ENCODE measurements around the gene MYO5B. TPM values are rescaled to one million over a fixed set of nuclear protein-coding genes. Genes with fewer than 3 reads are reported as not detected.

MYO5B gene
- total and polyA plus RNA-seq, 2 donors (not counting 1 experiment from before 2014, with no cell fraction given), result 0.30 to 1.7 TPM

DNA sequence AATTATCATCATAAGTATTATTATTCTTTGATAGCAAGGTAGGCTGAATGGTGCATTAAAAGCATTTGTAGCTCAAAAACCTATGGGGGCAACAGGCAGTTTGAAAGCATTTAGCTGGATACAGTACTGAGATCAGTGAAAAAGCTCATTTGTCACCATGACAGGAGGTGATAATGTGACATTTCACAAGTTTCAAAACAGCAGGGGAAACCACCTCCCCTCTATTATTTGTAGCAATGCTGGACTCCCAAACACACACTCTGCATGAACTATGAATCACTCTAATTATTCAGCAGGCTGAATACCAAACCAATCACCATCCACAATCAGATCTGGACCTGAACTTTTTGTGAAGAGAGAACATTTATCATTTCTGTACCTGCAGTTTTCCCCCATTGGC is 63.4 kb downstream of the MYO5B start:
- H3K9me3 Mint-ChIP-seq (ENCODE audit: insufficient read depth), result no peaks in the 10 kb centered on the region
- DNase-seq (no peak), ATAC-seq (ENCODE audit: low read depth) (no peak)
- CTCF ChIA-PET, result no interaction called here
- H3K27ac Mint-ChIP-seq, result no peak overlapping the region
- POLR2A ChIA-PET, result no interaction called here
- no peaks in the 10 kb centered on the region for H3K4me1 Mint-ChIP-seq
- Histone ChIP-seq H3K9ac (ENCODE audit: low read length) (no peak overlapping the region), H3K4me1 (ENCODE audit: control insufficient read depth in 2 of 2, insufficient read depth in 2 of 2, low read length in 2 of 2) (no peaks in the 10 kb centered on the region), H3K79me2 (ENCODE audit: control insufficient read depth, insufficient read depth, low read length) (no peaks in the 10 kb centered on the region), H3K9me3 (ENCODE audit: control extremely low read depth in 1 of 3, control insufficient read depth in 2 of 3, insufficient read depth in 1 of 3, low read length in 2 of 3) (no peaks in the 10 kb centered on the region), H3K27ac (ENCODE audit: low read length in 2 of 2) (no peak overlapping the region), H3K4me2 (replicated peaks; ENCODE audit: low read depth, low read length, poor library complexity, severe bottlenecking) (no peak overlapping the region), H4K20me1 (ENCODE audit: control insufficient read depth, insufficient read depth, low read length, poor library complexity, severe bottlenecking) (no peaks in the 10 kb centered on the region), H3K36me3 (replicated peaks in 1 of 2; ENCODE audit: control extremely low read depth in 1 of 2, control insufficient read depth in 1 of 2, extremely low read depth in 1 of 2, insufficient read depth in 2 of 2, low read length in 1 of 2) (no peaks in the 10 kb centered on the region), H3K4me3 (ENCODE audit: control extremely low read depth in 1 of 5, extremely low read depth in 1 of 5, insufficient read depth in 1 of 5, low read depth in 2 of 5, low read length in 4 of 5) (no peak overlapping the region), H2AFZ (ENCODE audit: insufficient read depth, low read depth, low read length, poor library complexity, severe bottlenecking) (no peak overlapping the region), H3K27me3 (replicated peaks in 1 of 4; ENCODE audit: control extremely low read depth in 1 of 4, control insufficient read depth in 3 of 4, insufficient read depth in 4 of 4, low read length in 3 of 4) (peaks cover 0 to 4% (median 2%) of the 10 kb centered on the region in 4 experiments)
- peaks cover 68% of the 10 kb centered on the region for H3K27me3 Mint-ChIP-seq
- intact Hi-C loops (cut with micrococcal nuclease), result no loop called here
- TF ChIP-seq, protein P1, sequence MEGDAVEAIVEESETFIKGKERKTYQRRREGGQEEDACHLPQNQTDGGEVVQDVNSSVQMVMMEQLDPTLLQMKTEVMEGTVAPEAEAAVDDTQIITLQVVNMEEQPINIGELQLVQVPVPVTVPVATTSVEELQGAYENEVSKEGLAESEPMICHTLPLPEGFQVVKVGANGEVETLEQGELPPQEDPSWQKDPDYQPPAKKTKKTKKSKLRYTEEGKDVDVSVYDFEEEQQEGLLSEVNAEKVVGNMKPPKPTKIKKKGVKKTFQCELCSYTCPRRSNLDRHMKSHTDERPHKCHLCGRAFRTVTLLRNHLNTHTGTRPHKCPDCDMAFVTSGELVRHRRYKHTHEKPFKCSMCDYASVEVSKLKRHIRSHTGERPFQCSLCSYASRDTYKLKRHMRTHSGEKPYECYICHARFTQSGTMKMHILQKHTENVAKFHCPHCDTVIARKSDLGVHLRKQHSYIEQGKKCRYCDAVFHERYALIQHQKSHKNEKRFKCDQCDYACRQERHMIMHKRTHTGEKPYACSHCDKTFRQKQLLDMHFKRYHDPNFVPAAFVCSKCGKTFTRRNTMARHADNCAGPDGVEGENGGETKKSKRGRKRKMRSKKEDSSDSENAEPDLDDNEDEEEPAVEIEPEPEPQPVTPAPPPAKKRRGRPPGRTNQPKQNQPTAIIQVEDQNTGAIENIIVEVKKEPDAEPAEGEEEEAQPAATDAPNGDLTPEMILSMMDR (IDR thresholded peaks at IDR 0.05), result no peak
- TF ChIP-seq EZH2 (IDR thresholded peaks at IDR 0.05; ENCODE audit: borderline replicate concordance, insufficient read depth, low read depth, low read length, poor library complexity, severe bottlenecking), result no peak
- no peak overlapping the region for H3K4me3 Mint-ChIP-seq

DNA sequence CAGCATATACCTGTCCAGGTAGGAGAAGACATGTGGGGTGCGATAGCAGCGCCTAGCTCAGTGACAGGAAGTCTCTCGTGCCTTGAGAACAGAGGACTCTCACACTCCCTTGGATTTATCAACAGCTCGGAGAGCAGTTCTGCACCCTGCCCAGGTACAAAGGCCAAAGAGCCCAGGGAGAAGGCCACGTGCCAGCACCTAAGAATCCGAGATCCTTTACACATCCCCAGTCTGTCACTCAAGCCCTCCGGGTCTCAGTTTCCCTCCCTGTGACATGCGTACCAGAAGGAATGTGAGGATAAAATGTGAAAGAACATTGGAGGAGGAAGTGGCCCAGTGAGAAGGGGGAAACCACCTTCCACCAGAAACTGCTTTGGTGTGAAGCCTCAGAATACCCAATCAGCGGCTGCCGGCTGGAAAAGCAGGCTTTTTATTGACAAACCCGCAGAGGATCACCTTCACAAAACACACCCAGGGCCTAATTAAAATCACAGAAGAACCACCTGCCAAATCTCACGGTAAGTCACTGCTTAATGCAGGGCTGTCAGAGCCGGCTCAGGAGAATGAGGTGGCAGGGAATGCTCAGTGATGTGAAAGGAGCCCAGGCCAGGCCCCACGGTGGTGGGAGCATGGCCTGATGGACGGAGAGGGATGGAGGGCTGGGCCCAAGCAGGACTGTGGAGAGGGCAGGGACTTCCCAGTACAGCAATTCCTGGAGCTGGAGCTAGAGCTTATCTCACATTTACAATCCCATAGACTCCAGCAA is 66.3 kb downstream of the MYO5B start:
- H4K20me1 ChIP-seq (ENCODE audit: control insufficient read depth, insufficient read depth, low read length, poor library complexity, severe bottlenecking), result no peaks in the 10 kb centered on the region
- intact Hi-C loops (cut with micrococcal nuclease), result no loop called here
- peaks cover 0 to 4% (median 2%) of the 10 kb centered on the region in 4 experiments for H3K27me3 ChIP-seq (replicated peaks in 1 of 4; ENCODE audit: control extremely low read depth in 1 of 4, control insufficient read depth in 3 of 4, insufficient read depth in 4 of 4, low read length in 3 of 4)
- no peak overlapping the region for H3K9ac ChIP-seq (ENCODE audit: low read length)
- H3K79me2 ChIP-seq (ENCODE audit: control insufficient read depth, insufficient read depth, low read length), result no peaks in the 10 kb centered on the region
- H3K4me2 ChIP-seq (replicated peaks; ENCODE audit: low read depth, low read length, poor library complexity, severe bottlenecking), result no peak overlapping the region
- H3K9me3 ChIP-seq (ENCODE audit: control extremely low read depth in 1 of 3, control insufficient read depth in 2 of 3, insufficient read depth in 1 of 3, low read length in 2 of 3), result no peaks in the 10 kb centered on the region
- H3K27ac ChIP-seq (ENCODE audit: low read length in 2 of 2), result no peak overlapping the region
- H3K27ac Mint-ChIP-seq, result no peak overlapping the region
- WGBS (ENCODE audit: insufficient coverage), result 73% methylated on average over 11 of the region's 15 CpGs
- no peak for DNase-seq
- H2AFZ ChIP-seq (ENCODE audit: insufficient read depth, low read depth, low read length, poor library complexity, severe bottlenecking), result no peak overlapping the region
- H3K4me1 ChIP-seq (ENCODE audit: control insufficient read depth in 2 of 2, insufficient read depth in 2 of 2, low read length in 2 of 2), result no peaks in the 10 kb centered on the region
- ATAC-seq (ENCODE audit: low read depth), result no peak
- no peaks in the 10 kb centered on the region for H3K4me1 Mint-ChIP-seq
- CTCF ChIA-PET, result no interaction called here
- H3K27me3 Mint-ChIP-seq, result peaks cover 62% of the 10 kb centered on the region
- H3K4me3 Mint-ChIP-seq, result no peak overlapping the region
- POLR2A ChIA-PET, result no interaction called here
- H3K4me3 ChIP-seq (ENCODE audit: control extremely low read depth in 1 of 5, extremely low read depth in 1 of 5, insufficient read depth in 1 of 5, low read depth in 2 of 5, low read length in 4 of 5), result no peak overlapping the region
- TF ChIP-seq, protein P1 (IDR thresholded peaks at IDR 0.05), result no peak
- TF ChIP-seq EZH2 (IDR thresholded peaks at IDR 0.05; ENCODE audit: borderline replicate concordance, insufficient read depth, low read depth, low read length, poor library complexity, severe bottlenecking), result no peak
- H3K9me3 Mint-ChIP-seq (ENCODE audit: insufficient read depth), result no peaks in the 10 kb centered on the region
- H3K36me3 ChIP-seq (replicated peaks in 1 of 2; ENCODE audit: control extremely low read depth in 1 of 2, control insufficient read depth in 1 of 2, extremely low read depth in 1 of 2, insufficient read depth in 2 of 2, low read length in 1 of 2), result no peaks in the 10 kb centered on the region

All from B cell (primary cell).